ENCODE data around the gene ZDHHC16.

ZDHHC16 gene

DNA sequence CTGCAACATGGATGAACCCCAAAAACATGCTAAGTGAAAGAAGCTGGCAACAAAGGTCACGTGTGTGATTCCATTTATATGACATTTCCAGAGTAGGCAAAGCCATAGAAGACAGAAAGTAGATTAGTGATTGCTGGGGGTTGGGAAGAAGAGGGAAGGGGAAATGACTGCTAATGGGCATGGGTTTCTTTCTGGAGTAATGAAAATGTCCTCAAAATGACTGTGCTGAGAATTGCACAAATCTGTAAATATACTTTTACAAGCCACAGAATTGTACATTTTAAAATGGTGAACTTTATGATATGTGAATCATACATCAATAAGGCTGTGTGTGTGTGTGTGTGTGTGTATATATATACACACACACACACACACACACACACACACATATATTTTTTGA is 36.4 kb downstream of the ZDHHC16 start:
- DNase-seq, result no peak

- no peak for DNase-seq
These were observed 37.5 kb downstream of the ZDHHC16 start for GRCh38 chr10:97483506-97483905.

GRCh38 chr10:97483921-97484320 is 37.9 kb downstream of the ZDHHC16 start:
- no peak for DNase-seq

DNA sequence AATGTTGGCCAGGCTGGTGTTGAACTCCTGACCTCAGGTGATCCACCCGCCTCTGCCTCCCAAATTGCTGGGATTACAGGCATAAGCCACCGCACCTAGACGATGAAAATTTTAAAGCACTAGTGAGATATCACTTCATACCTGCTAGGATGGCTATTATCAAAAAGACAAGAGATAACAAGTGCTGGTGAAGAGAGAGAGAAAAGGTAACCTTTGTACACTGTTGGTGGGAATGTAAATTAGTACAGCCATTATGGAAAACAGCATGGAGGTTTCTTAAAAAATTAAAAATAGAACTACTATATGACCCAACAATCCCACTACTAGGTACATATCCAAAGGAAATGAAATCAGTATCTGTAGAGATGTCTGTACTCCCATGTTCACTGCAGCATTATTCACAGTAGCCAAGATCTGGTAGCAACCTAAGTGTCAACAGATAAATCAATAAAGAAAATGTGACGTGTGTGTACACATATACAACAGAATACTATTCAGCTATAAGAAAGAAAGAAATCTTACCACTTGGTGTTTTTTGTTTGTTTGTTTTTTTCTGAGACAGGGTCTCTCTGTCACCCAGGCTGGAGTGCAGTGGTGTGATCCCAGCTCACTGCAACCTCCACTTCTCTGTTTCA is 39.8 kb downstream of the ZDHHC16 start:
- no peak for DNase-seq

DNA sequence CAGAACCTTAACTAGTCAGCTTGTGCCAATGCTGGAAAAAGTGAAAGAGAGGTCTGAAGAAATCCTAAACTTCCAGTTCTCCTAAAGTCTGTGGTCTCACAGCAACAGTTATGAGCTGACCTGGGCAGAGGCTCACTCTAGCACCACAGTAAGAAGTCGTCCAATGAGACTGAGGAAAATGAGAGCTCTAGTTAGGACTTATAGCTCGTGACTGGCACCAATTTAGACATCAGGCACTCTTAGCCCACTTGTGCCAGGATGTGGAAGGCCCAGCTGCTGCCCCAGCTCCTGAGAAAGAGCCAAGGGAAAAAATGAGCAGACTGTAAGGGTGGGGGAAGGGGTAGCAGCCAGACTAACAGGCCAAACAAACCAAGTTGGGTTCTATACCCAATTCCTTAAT is 44.6 kb downstream of the ZDHHC16 start:
- DNase-seq, result no peak

- no peak for DNase-seq
These were observed 48.2 kb downstream of the ZDHHC16 start for GRCh38 chr10:97494151-97494550.

DNA sequence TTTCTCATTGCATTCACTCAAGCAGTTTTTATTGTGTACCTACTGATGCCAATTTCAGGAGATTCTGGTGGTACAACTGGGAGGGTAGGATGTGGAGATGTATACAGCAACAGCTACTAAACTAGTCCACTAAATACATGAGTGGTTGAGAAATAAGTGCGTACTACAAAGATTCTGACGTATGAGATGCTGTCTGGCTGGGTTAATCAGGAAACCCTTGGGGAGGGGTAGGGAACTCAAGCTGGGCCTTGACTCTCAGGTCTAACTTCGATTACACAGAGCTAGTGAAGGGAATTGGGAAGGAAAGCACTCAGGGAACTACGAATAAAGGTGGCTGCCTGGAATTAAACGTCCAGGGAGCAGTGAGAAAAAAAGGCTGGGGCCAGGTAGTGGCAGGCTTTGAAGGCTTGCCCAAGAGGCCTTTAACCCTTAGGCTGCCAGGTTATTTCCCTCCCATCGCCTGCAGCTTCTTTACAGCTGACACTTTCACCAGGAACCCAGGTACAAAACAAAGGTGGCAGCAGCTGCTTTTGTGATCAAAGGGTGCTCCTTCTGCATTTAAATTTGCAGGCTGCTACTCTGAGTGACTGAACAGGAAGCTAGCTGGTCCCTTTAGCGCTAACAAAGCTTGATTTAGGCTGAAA is 49.0 kb downstream of the ZDHHC16 start:
- DNase-seq, result no peak

- peak; percentile 77 for DNase-seq
These were observed 51.6 kb downstream of the ZDHHC16 start for GRCh38 chr10:97497572-97498075.

GRCh38 chr10:97498076-97498840 is 52.3 kb downstream of the ZDHHC16 start, which contains the start of gene MMS19:
TSS of gene MMS19 (minus strand) at chr10:97498422. CDS start at chr10:97498384, 38 bp downstream.
- peak; percentile 100 for DNase-seq

DNA sequence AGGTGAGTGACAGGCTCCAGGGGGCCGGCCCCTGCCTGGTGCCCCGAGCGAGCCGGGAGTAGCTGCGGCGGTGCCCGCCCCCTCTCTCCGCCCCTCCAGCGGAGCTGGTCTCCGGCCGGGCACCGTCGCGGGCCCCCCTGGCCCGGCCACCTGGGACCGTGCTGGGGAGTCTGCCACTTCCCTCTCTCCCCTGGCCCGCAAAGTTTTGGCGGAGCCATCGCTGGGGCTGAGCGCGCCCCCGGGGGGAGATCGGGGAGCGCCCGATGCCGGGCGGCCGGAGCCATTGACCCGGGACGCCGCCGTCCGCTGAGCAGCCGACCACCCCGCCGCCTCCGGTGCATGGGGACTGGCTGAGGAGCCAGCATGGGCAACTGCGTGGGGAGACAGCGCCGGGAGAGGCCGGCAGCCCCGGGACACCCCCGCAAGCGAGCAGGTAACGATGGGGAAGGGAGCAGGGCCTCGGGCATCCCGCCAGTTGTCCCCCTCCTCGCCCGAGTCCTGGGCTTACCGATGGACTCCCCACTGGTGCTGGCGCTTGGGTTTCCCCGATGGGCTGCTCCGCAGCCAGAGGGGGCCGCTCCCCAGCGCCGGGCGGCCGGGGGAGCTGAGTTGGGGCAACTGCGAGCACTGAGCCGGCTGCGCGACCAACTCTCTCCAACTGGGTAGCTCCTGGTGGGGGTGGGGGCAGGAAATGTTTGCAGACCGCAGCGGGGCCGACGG is 53.0 kb downstream of the ZDHHC16 start, which contains the start of gene UBTD1:
Gene UBTD1 (plus strand): TSS at position 84 of the 720 bp plus-strand sequence. CDS start 280 bp downstream, at position 364.
- DNase-seq, result peak; percentile 41

DNA sequence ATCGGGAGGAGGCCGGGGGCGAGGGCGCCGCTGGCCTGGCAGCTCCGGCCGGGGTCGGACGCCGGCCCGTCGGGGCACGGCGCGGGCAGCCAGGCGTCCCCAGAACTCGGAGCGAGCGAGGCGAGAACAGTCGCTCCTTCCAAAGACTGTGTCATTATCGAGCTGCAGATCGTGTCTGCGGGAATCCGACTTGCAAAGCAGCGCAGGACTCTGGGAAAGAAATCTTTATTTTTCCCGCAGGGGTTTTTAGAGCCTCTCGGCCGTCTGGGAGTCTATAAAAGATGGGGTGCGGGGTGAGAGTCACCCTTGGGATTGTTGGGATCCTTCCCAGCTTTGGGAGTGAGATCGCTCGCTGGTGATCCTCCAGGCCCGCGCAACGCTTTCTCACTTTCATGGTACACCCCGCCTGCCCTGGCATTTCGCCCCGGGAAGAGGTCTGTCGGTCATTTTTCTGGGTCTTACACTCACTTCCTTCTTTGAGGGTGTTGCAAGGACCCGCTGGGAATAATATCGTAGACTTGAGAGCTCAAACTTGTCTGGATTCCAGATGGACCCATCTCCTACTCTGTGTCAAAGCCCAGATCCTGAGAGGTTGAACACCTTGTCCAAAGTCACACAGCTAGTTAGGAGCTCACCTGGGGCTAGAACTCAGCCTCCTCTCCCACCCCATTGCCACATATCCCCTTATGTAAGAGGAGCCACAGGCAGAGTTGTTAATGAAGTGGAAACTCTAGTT is 53.8 kb downstream of the ZDHHC16 start:
- no peak for DNase-seq

GRCh38 chr10:97500297-97500575 is 54.3 kb downstream of the ZDHHC16 start:
- no peak for DNase-seq

GRCh38 chr10:97502916-97503315 is 56.9 kb downstream of the ZDHHC16 start:
- DNase-seq, result no peak

- no peak for DNase-seq
These were observed 57.4 kb downstream of the ZDHHC16 start for GRCh38 chr10:97503406-97503805.

DNA sequence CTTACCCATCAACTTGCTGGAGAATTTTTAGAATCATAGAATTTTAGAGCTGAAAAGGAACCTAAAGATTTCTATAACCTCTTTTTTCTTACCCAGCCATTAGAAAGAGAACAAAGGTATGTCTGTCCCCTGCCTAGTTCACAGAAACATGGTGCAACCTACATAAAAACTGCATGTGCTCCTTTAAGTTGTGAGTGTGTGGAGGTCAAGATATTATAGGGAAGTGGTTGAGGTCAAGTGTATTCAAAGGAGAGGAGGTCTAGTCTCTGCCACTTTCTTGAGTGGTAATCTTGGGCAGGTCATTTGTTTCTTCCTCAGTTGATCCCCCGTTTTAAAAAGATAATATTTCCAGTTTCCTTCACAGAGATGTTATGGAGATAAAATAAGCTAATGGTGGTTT is 59.2 kb downstream of the ZDHHC16 start:
- no peak for DNase-seq

GRCh38 chr10:97506199-97506991 is 60.4 kb downstream of the ZDHHC16 start:
- no peak for DNase-seq

Data from activated naive CD4-positive, alpha-beta T cell treated with anti-CD3 and anti-CD28 coated beads, Interleukin-2, amount 50 U/mL, for 16 hours (primary cell).